ENCODE results near the gene TYR. TPM values are rescaled to one million over a fixed set of nuclear protein-coding genes. Genes with fewer than 3 reads are reported as not detected.

The TYR gene
- total RNA-seq, 1 experiment from 2014 or later, result not detected

DNA sequence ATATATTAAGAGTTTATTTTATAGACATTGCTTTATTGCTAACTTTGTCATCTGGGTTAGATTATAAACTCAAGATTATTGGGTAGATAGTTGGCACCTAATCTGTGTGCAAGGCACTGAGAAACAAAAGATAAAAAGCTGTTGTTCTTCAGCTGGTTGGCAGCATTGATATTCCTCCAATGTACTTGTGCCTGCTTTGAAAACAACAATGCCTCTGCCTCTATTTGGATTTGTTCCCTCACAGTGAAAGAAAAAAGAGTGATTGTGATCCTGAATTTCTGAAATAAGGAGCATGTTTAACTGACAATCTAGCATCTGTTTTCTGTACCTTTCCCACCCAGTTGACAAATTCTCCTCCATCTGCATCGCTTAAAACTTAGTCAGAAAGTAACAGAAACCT, 98.3 kb downstream of the TYR start:
- Mint-ChIP-seq H3K27ac (peak overlapping the region; percentile 42; the same call in 1 of the 2 replicates), H3K27me3 (ENCODE audit: low read depth) (no peaks in the 10 kb centered on the region), H3K36me3 (no peaks in the 10 kb centered on the region), H3K9me3 (peaks cover 11% of the 10 kb centered on the region), H3K4me3 (no peak overlapping the region), H3K4me1 (peaks cover 25% of the 10 kb centered on the region)
- no peak for ATAC-seq
- POLR2A ChIA-PET, result no interaction called here
- TF ChIP-seq, protein P1, sequence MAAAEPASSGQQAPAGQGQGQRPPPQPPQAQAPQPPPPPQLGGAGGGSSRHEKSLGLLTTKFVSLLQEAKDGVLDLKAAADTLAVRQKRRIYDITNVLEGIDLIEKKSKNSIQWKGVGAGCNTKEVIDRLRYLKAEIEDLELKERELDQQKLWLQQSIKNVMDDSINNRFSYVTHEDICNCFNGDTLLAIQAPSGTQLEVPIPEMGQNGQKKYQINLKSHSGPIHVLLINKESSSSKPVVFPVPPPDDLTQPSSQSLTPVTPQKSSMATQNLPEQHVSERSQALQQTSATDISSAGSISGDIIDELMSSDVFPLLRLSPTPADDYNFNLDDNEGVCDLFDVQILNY (CRISPR knock-in tag; IDR thresholded peaks at IDR 0.05), result no peak
- no peak for TF ChIP-seq NFATC4 (CRISPR knock-in tag; IDR thresholded peaks at IDR 0.05)
- TF ChIP-seq, protein P2, sequence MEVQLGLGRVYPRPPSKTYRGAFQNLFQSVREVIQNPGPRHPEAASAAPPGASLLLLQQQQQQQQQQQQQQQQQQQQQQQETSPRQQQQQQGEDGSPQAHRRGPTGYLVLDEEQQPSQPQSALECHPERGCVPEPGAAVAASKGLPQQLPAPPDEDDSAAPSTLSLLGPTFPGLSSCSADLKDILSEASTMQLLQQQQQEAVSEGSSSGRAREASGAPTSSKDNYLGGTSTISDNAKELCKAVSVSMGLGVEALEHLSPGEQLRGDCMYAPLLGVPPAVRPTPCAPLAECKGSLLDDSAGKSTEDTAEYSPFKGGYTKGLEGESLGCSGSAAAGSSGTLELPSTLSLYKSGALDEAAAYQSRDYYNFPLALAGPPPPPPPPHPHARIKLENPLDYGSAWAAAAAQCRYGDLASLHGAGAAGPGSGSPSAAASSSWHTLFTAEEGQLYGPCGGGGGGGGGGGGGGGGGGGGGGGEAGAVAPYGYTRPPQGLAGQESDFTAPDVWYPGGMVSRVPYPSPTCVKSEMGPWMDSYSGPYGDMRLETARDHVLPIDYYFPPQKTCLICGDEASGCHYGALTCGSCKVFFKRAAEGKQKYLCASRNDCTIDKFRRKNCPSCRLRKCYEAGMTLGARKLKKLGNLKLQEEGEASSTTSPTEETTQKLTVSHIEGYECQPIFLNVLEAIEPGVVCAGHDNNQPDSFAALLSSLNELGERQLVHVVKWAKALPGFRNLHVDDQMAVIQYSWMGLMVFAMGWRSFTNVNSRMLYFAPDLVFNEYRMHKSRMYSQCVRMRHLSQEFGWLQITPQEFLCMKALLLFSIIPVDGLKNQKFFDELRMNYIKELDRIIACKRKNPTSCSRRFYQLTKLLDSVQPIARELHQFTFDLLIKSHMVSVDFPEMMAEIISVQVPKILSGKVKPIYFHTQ (CRISPR knock-in tag; IDR thresholded peaks at IDR 0.05), result no peak
- no peak for TF ChIP-seq SMAD4 (CRISPR knock-in tag; IDR thresholded peaks at IDR 0.05)
- no peak for DNase-seq (ENCODE audit: low spot score)
- CTCF ChIA-PET, result no interaction called here

DNA sequence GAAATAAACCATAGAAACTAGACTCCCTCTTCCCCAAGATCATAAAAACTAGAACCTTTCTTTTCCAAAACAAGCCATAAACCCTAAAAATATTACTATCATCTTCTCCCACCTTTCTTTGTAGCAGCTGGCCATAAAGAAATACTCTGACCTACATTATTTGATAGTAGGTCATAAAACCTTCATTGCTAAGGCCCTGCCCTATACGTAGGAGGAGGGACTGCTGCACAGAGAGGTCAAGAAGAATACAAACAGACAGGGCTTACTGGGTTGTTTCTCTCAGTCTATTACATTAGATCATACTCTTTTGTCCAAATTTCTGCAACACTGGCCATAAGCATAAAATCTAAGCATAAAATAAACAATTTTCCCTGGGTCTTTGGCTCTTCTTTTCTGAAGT, 101.5 kb downstream of the TYR start:
- ChIA-PET CTCF (no interaction called here), POLR2A (no interaction called here)
- ATAC-seq, result no peak
- no peaks in the 10 kb centered on the region for H3K27me3 Mint-ChIP-seq (ENCODE audit: low read depth)
- no peaks in the 10 kb centered on the region for H3K9me3 Mint-ChIP-seq
- no peak overlapping the region for H3K27ac Mint-ChIP-seq
- no peak for DNase-seq (ENCODE audit: low spot score)
- no peak overlapping the region for H3K4me3 Mint-ChIP-seq
- peaks cover 35% of the 10 kb centered on the region for H3K4me1 Mint-ChIP-seq
- no peaks in the 10 kb centered on the region for H3K36me3 Mint-ChIP-seq
- TF ChIP-seq, protein P3, sequence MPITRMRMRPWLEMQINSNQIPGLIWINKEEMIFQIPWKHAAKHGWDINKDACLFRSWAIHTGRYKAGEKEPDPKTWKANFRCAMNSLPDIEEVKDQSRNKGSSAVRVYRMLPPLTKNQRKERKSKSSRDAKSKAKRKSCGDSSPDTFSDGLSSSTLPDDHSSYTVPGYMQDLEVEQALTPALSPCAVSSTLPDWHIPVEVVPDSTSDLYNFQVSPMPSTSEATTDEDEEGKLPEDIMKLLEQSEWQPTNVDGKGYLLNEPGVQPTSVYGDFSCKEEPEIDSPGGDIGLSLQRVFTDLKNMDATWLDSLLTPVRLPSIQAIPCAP (CRISPR knock-in tag; IDR thresholded peaks at IDR 0.05), result no peak
- TF ChIP-seq, protein P4, sequence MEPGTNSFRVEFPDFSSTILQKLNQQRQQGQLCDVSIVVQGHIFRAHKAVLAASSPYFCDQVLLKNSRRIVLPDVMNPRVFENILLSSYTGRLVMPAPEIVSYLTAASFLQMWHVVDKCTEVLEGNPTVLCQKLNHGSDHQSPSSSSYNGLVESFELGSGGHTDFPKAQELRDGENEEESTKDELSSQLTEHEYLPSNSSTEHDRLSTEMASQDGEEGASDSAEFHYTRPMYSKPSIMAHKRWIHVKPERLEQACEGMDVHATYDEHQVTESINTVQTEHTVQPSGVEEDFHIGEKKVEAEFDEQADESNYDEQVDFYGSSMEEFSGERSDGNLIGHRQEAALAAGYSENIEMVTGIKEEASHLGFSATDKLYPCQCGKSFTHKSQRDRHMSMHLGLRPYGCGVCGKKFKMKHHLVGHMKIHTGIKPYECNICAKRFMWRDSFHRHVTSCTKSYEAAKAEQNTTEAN (CRISPR knock-in tag; IDR thresholded peaks at IDR 0.05), result no peak
- TF ChIP-seq, protein P2 (CRISPR knock-in tag; IDR thresholded peaks at IDR 0.05), result no peak
- TF ChIP-seq, protein P5, sequence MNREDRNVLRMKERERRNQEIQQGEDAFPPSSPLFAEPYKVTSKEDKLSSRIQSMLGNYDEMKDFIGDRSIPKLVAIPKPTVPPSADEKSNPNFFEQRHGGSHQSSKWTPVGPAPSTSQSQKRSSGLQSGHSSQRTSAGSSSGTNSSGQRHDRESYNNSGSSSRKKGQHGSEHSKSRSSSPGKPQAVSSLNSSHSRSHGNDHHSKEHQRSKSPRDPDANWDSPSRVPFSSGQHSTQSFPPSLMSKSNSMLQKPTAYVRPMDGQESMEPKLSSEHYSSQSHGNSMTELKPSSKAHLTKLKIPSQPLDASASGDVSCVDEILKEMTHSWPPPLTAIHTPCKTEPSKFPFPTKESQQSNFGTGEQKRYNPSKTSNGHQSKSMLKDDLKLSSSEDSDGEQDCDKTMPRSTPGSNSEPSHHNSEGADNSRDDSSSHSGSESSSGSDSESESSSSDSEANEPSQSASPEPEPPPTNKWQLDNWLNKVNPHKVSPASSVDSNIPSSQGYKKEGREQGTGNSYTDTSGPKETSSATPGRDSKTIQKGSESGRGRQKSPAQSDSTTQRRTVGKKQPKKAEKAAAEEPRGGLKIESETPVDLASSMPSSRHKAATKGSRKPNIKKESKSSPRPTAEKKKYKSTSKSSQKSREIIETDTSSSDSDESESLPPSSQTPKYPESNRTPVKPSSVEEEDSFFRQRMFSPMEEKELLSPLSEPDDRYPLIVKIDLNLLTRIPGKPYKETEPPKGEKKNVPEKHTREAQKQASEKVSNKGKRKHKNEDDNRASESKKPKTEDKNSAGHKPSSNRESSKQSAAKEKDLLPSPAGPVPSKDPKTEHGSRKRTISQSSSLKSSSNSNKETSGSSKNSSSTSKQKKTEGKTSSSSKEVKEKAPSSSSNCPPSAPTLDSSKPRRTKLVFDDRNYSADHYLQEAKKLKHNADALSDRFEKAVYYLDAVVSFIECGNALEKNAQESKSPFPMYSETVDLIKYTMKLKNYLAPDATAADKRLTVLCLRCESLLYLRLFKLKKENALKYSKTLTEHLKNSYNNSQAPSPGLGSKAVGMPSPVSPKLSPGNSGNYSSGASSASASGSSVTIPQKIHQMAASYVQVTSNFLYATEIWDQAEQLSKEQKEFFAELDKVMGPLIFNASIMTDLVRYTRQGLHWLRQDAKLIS (CRISPR knock-in tag; IDR thresholded peaks at IDR 0.05; ENCODE audit: borderline replicate concordance), result no peak
- no peak for TF ChIP-seq MXD4 (CRISPR knock-in tag; IDR thresholded peaks at IDR 0.05; ENCODE audit: borderline replicate concordance)
- TF ChIP-seq, protein P6, sequence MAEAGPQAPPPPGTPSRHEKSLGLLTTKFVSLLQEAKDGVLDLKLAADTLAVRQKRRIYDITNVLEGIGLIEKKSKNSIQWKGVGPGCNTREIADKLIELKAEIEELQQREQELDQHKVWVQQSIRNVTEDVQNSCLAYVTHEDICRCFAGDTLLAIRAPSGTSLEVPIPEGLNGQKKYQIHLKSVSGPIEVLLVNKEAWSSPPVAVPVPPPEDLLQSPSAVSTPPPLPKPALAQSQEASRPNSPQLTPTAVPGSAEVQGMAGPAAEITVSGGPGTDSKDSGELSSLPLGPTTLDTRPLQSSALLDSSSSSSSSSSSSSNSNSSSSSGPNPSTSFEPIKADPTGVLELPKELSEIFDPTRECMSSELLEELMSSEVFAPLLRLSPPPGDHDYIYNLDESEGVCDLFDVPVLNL (CRISPR knock-in tag; IDR thresholded peaks at IDR 0.05; ENCODE audit: borderline replicate concordance, low read depth), result no peak
- TF ChIP-seq ELF4 (CRISPR knock-in tag; IDR thresholded peaks at IDR 0.05; ENCODE audit: low read depth), result no peak
- no peak for TF ChIP-seq MYBL2 (CRISPR knock-in tag; IDR thresholded peaks at IDR 0.05)
- TF ChIP-seq, protein P7, sequence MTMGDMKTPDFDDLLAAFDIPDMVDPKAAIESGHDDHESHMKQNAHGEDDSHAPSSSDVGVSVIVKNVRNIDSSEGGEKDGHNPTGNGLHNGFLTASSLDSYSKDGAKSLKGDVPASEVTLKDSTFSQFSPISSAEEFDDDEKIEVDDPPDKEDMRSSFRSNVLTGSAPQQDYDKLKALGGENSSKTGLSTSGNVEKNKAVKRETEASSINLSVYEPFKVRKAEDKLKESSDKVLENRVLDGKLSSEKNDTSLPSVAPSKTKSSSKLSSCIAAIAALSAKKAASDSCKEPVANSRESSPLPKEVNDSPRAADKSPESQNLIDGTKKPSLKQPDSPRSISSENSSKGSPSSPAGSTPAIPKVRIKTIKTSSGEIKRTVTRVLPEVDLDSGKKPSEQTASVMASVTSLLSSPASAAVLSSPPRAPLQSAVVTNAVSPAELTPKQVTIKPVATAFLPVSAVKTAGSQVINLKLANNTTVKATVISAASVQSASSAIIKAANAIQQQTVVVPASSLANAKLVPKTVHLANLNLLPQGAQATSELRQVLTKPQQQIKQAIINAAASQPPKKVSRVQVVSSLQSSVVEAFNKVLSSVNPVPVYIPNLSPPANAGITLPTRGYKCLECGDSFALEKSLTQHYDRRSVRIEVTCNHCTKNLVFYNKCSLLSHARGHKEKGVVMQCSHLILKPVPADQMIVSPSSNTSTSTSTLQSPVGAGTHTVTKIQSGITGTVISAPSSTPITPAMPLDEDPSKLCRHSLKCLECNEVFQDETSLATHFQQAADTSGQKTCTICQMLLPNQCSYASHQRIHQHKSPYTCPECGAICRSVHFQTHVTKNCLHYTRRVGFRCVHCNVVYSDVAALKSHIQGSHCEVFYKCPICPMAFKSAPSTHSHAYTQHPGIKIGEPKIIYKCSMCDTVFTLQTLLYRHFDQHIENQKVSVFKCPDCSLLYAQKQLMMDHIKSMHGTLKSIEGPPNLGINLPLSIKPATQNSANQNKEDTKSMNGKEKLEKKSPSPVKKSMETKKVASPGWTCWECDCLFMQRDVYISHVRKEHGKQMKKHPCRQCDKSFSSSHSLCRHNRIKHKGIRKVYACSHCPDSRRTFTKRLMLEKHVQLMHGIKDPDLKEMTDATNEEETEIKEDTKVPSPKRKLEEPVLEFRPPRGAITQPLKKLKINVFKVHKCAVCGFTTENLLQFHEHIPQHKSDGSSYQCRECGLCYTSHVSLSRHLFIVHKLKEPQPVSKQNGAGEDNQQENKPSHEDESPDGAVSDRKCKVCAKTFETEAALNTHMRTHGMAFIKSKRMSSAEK (CRISPR knock-in tag; IDR thresholded peaks at IDR 0.05; ENCODE audit: borderline replicate concordance), result no peak
- TF ChIP-seq, protein P1 (CRISPR knock-in tag; IDR thresholded peaks at IDR 0.05), result no peak
